Fibroblast of peridontal ligament (primary cell): ENCODE measurements around the gene LIG4.
"Not testable (repeated sequence)": the region's sequence is repeated elsewhere in the genome, so short reads cannot be mapped to it uniquely, and the experiment has no call there.

Experiments
- DNase-seq: peaks from one replicate; pipeline ENCODE4 v3.0.0-alpha.2; 2010; ENCODE audit errors: extremely low read depth

The LIG4 gene

DNA sequence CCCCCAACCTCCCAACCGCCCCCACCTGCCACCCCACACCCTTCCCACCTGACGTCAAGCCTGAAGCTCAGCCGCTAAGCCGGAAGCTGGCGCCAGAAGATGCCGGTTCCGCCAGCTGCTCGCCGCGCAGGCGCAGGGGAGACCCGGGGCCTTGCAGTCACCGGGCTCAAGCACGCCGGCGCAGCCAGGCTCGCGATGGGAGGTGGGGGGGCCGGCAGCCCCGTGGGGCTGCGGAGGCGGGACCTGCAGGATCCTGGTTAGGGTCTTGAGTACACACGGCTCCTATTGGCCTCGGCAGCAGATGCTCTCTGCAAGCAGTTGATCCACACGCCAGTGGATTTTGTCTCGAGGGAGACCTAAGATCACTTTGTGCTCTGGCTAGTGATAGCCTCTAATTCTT is at the start of gene LIG4:
Gene LIG4, minus strand, starts transcription at position 101 of the 400 bp plus-strand sequence. CDS start 4,268 bp downstream, outside the sequence.
- DNase-seq: peak; percentile 83

DNA sequence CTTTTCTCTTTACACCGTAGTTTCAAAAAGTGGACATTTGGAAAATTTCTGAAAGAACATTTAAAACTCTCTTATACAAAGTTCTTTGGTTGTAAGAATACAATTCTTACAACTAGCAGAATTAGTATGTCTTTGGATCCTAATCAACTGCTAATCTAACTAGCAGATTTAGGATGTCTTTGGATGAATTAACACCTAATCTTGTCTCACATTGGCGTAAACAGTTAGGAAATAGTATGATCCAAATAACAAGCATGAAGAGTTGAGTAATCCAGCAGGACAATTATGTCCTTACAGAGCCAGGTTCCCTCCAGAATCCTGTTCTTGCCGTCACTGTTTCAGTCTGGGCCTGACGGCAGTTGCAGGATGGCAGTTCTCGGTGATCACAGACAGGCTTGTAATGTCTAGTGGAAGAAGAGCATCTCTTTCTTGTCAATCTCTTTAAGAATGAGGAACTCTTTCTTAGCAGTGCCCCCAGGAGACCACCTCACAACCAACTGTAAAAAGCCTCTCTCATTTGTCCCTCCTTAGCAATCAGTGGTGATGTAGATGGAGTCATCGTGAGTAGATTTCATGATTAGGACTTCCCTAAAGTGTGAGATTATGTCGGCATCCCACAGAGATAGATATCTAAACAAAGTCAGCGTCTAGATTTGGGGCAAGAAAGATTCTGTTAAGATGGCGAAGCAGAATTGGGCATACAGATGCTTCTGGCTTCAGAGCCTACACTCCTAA is 48.5 kb upstream of the LIG4 start:
- DNase-seq: no peak

DNA sequence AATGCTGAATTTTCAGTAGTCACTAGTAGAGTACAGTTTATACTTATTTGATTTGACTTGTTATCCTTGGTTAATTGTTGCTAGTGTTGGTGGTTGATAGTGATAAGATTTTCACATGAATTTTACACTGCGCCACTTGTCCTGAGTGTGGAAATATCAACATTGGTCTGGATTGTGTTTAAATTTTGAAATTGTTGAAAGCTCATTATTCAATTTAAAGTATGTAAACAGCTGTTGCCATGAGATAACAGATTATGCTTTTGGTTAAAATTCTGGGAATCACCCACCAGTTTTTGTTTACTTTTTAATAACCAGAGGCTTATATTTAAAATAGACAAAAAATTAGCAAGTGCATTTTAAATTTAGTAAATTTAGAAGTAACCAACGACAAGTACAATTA is 41.9 kb upstream of the LIG4 start:
- no peak for DNase-seq

DNA sequence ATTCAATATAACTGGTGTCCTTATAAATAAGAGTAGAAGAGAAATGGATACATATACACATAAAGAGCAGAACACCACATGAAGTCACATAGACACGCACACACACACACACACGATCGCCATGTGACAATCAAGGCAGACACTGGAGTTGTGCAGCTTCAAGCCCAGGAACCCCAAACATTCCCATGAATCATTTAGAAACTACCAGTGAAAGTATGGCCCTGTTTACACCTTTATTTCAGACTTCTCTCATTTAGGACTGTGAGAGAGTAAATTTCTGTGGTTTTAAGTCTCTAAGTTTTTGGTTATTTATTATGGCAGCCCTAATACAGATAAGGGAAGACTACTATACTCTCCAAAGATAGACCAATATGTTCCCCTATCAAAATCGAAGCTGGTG is 33.8 kb upstream of the LIG4 start:
- no peak for DNase-seq

DNA sequence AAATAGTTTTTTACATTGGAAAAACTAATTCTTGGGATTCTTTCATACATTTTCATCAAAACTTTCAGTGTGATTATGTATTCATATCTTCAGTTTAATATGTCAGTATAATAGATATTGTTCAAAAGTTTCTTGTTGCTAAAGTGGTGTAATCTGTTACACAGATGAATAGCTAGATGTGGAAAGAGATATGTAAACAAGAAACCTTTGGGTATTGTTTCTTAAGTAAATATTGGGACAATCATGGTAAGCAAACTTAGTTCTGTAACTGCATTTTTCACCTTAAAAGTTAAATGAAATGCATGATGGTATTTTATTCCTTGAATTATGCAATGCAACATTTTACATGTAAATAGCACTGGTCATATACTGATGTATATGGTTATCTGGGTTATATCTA is 15.0 kb upstream of the LIG4 start:
- DNase-seq: no peak

DNA sequence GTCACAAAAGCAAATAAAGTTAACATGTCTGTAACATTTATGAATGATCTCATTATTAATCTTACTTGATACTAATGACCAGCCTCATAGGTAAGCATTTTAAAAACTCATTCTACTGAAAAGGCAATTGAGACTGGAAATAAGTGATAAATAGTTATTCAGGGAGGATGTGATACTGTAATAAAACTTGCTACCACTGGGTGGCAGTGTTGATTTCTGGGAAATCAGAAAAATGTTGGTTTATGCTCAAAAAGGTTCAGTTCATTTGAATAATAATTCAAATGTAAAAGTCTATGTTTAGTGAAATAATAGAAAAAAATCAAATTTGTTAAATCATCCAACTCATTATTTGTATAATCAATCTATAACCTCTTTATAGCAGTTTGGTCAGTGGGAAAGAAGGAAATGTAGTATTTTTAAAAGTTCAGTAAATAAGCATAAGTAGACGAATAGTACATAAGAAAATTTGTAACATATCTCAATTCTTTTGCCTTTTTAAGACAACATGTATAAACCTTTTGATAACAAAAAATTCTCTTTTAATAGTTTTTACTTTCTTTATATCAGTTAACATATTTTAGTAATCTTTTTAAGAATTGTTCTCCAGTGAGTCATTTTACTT is 12.4 kb upstream of the LIG4 start:
- peak; percentile 77 for DNase-seq

DNA sequence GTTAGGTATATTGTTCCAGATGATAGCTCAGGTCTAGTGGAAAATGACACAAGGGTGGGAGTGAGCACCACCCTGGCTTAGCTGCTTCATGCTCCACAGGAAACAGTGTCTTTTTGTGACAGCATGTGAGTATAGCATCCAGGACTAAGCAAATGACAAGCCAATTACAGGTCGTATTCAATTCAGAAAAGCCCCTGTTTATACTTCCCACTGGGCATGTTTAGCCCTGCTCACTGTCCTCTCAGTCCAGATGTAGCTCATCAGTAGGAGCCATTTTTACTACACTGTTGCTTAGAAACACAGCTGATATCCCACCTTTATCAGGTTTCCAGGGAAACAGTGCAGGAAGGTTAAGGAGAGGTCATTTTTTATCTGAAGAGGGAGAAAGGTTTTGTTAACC is 10.8 kb upstream of the LIG4 start:
- no peak for DNase-seq

DNA sequence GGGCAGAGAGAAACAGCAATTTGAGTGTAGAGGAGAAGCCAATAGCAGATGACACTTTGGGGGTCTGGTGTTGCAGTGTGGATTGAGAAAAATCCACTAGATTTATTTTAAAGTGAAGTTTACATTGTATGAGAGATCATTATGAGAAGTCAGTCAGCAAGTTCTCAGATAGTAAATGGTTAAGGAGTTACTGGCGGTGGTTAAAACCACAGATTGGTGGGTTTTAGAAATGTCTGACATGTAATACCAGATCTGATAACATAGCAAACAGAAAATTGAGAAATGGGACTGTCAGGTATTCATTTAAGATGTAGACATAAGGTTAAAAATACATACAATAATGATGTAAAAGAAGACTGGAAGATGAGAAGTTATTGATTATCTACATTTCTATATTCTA is 10.1 kb upstream of the LIG4 start:
- no peak for DNase-seq

DNA sequence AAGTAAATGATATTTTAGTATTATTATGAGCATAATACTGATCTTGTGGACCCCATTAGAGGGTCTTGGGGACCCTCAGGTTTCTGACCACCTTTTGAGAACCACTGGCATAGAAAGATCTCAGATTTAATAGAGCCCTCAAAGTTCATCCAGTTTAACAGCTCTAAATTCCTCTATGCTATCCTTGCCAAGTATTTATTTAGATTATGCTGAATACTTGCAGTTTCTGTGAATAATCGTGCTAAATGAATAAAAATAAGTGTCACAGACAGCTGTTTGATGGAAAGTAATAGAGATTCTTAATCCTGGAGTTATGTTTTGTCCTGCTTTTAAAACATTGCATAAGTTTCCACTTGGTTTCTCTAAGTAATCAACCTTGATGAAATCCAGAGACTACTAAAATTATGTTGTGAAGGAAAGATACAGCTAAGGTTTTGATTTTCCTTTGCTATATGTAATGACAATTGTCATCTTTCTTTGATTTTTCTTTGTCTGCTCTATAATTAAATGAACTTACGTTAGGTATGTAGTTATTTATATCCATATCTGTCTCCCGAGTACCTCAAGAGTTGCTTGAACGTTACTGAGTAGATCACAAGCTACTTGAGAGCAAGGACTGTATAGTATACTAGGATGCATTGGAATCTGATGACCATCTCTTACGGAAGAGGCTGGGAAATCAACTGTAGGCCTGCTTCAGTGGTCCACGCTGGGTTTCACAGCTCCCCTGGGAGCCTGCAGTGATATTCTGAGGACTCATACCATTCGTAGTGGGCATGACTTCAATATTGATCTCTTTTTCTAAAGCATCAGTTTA is 8.6 kb upstream of the LIG4 start:
- no peak for DNase-seq

DNA sequence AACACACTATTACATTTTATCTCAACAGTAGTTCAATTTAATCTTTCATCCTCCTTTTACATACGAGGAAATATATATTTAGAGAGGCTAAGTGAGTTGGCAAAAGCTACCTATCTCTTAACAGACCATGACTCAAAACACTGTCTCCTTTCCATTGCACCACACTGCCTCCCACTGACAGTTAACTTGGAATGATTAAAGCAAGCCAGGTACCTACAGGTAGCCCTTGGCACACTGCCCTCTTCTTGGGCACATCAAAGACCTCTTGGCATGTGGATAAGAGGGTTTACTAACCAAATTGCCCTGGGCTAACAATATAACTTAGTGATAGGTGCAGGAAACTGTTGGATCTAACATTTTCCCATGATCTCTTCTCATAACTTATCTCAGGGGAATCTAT is 4.7 kb upstream of the LIG4 start:
- DNase-seq: no peak

DNA sequence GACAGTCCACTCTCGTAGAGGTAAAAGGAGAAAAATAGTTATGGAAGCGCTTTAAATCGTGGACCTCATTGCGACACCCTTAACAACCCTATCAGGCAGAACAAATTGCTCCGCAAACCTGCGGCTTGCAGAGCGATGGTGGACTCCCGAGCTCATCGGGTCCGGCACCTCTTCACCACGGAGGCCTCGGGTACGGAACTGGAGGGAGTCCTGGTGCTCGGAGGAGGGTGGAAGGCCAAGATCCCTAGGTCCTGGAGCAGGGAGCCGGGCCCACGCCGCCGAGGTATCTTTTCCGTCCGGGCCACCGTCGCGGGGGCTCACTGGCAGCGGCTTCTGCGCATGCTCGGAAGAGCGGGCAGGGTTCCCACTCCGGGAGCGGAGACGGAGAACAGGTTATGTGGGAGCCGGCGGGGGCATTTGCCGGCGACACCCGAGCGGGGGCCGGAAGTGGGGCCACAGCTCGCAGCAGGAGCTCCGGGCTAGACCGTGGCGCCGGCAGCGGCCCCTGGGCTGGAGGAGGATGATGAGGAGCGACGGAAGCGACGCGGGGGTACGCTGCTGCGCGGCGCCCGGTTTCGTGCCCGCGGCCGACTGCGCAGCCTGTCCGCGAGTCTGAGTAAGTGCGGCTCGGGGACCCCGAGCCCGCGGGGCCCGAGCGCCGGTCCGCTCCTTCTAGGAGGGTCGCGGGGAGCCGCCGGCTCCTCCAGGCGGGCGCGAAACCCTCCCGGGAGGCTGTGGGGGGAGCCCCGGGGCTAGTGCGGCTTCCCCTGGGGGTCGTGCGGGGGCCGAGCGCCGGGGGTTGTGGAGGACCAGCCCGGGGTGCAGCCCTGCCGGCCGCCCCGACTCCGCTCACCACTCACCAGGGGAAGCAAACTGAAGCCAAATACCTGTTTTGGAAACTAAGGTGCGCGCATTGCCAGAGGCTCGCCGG is 3.0 kb upstream of the LIG4 start, which contains the start of gene ABHD13:
Gene ABHD13, plus strand, starts transcription at position 349 of the 931 bp plus-strand sequence. CDS start 10,827 bp downstream, outside the sequence.
- DNase-seq: peak; percentile 87

DNA sequence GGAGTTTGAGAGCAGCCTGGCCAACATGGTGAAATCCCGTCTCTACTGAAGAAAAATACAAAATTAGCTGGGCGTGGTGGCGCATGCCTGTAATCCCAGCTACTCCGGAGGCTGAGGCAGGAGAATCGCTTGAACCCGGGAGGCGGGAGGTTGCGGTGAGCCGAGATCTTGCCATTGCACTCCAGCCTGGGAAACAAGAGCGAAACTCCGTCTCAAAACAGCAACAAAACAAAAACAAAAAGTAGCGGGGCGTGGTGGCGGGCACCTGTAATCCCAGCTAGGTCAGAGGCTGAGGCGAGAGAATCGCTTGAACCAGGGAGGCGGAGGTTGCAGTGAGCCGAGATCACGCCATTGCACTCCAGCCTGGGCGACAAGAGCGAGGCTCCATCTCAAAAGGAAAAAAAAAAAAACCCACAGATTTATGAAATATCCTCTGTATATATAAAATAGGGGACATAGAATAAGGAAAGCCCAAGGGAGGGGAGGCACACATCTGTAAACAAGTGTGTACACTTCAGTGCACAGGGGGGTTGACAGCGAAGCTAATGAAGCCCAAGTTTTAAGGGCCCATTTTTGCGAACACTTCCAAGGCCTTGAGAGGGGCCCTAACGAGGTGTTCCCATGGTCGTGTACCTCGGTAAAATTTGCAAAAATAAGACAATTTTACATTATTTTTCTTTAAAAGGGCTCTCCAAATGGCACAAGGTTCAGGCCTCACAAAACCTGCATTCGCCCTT is 2.1 kb upstream of the LIG4 start:
- not testable (repeated sequence) for DNase-seq

DNA sequence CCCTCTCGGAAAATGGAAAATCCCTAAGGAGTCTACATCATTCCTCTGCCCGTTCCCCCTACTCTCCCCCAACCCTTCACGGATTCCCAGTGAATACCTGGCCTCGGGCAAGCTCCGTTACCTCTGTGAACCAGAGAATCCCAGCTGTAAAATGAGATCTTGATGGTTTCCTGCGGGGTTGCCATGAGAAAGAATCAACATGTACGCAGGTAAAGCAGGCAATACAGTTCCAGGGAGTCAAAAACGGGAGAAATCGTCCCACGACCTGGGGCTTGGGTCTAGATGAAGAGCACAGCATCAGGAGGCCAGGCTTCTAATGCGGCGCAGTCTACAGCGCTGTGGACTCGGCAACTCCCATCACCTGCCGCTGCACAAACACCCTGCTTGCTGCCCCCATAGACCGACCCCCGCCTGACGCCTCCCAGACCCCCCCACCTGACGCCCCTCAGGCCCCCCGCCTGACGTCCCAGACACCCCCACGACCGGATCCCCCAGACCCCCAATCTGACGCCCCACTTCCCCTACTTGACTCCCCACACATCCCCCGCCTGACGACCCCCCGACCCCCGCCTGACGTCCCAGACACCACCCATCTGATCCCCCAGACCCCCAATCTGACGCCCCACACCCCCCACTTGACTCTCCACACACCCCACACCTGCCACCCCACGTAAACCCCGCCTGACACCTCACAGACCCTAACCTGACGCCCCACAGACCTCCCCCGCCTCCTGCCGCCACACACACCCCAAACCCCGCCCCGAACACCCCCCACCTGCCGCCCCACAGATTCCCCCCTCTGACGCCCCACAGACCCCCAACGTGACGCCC is 680 bp downstream of the LIG4 start:
- no peak for DNase-seq

DNA sequence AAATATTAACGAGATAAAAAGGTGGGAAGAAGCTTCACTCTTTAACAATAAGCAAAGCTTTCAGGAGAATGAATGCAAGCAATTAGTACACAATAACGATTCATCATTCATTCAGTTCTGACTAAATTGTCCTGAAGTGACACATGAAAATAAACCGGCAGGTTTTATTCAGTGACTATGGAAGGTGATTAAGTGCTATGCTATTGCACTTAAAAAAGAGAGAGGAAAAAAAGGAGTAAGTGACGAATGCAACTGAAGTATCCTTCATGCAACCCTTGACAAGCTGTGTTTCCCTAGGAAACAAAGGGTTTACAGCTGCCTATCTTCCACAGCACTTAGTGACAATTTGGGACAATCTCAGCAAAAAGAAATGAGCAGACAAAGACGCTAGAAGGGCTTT is 1.4 kb downstream of the LIG4 start:
- DNase-seq: no peak

DNA sequence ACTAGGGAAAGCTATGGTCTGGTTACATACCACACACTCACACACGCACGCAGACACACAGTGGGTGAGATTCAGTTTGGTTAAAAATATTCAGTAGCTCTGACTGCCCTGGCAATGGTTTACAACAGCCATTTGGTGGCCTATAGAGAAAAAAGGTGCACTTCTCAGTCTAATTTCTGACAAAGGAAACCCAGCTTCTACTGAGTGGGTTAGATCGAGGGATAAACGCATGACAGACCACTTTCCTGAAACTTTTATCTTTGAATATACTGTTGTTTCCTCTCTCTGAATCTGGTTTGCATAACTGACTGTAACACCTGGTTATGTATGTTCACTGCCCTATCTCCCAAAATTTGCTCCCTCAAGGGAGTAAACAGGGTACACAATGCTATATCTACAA is 2.5 kb downstream of the LIG4 start:
- DNase-seq: no peak

DNA sequence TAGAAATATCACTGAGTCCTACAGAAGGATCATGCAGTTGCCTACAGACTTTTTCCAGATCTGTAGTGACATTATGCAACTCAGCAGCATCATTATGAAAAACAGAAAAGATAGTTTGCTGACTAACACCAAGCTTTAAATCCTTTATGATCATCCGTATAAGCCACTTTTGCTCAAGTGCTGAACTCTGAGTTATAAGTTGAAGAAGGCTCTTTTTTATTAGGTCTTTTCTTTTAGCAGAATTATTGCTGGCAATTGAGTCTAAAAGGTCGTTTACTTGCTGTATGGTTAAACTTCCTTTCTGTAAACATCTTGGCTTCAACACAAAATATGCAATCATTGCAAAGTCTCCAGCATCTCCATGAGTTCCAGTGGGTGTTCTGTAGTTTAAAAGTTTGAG is 4.8 kb downstream of the LIG4 start:
- no peak for DNase-seq

DNA sequence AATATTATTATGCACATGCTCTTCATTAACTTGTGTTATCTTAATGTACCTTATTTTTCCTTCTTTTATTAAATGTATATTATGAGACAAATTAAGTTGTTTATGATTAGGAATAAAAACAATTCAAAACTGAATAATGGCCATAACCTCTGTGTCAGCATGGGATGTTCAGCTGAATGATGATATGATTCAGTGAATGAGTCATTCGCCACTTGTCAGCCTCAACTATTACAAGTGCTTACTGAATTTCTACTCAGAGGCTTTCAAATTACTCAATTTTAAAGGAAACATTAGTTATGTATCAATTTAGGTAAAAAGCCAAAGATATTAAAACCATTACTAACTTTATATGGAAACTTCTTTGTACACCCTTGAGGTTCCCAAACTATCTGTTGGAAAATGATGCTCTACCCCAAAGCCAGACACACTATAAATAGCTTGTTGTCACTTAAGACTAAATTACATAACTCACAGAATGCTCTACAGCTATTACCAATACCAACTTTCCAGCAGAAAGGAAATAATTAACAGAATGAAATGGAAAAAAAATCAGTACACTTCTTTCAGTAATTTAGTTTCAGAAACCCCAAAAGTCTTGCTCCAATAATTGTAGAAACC is 14.4 kb downstream of the LIG4 start:
- no peak for DNase-seq

DNA sequence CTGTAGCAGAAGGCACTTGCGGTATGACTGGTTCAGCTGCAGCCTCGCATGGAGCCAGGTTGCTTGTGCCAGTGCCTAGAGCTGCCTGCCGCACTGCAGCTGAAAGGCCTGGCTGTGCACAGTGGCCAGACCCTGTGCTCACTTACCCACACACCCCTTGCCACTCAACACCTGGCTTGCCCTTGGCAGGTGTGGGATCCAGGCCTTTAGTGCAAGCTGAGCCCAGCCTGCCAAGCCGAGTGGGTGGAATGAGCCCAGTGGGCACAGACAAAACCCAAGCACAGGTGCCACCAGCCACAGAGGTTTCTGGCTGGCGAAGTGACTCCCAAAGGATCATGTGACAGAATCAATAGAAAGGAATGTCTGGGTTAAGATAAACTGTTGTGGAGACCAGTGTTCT is 19.5 kb downstream of the LIG4 start:
- no peak for DNase-seq

DNA sequence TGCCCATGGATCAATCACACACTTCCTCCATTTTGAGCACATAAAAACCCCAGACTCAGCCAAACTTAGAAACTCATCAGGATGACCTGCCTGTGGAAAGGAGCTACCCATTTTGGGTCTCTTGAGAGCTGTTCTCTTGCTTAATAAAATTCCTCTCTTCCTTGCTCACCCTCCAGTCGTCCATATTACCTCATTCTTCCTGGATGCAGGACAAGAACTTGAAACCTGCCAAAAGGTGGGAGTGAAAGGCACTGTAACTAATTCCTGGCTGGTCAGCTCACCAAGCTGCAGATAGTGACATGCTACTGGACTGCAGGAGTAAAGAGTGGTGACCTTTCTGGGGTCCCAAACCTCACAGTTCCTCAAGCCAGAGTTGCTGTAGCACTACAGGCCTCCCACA is 20.2 kb downstream of the LIG4 start:
- DNase-seq: no peak
